HUES48 (cell line): Measurements from ENCODE around the gene GFOD2.

Experiments used
- H3K27ac ChIP-seq: one replicate; pipeline ENCODE4 v1.7.0; 2013; ENCODE audit warnings: low read depth, low read length, inconsistent platforms
- H3K27me3 ChIP-seq: 2 replicates; pipeline ENCODE4 v1.6.1; 2013; ENCODE audit warnings: mild to moderate bottlenecking, low read length; ENCODE audit not compliant: control insufficient read depth, insufficient read depth
- H3K36me3 ChIP-seq: 2 replicates; pipeline ENCODE4 v1.6.1; 2013; ENCODE audit warnings: low read length; ENCODE audit not compliant: control insufficient read depth, insufficient read depth
- H3K4me1 ChIP-seq: 2 replicates; pipeline ENCODE4 v1.6.1; 2013; ENCODE audit warnings: mild to moderate bottlenecking, low read length; ENCODE audit not compliant: control insufficient read depth, insufficient read depth
- H3K4me3 ChIP-seq: 2 replicates; pipeline ENCODE4 v1.5.1; 2013; ENCODE audit warnings: mild to moderate bottlenecking, low read depth, low read length
- H3K9ac ChIP-seq: 2 replicates; pipeline ENCODE4 v1.6.1; 2013; ENCODE audit warnings: mild to moderate bottlenecking, low read depth, low read length, moderate library complexity
- H3K9me3 ChIP-seq: 2 replicates; pipeline ENCODE4 v1.6.1; 2013; ENCODE audit warnings: low read length; ENCODE audit not compliant: control insufficient read depth, insufficient read depth

GFOD2 gene

GRCh38 chr16:67651847-67652246 lies 67.3 kb downstream of the GFOD2 start:
- H3K9me3 ChIP-seq, result no peaks in the 10 kb centered on the region
- H3K27ac ChIP-seq, result no peak overlapping the region
- H3K4me3 ChIP-seq, result no peak overlapping the region
- H3K4me1 ChIP-seq, result no peaks in the 10 kb centered on the region; the same call in 1 of the 2 replicates
- H3K9ac ChIP-seq, result no peak overlapping the region
- H3K27me3 ChIP-seq, result peaks cover 8% of the 10 kb centered on the region
- peaks cover 23% of the 10 kb centered on the region for H3K36me3 ChIP-seq

GRCh38 chr16:67651039-67651438 lies 68.1 kb downstream of the GFOD2 start:
- Histone ChIP-seq H3K9me3 (no peaks in the 10 kb centered on the region), H3K4me1 (no peaks in the 10 kb centered on the region; the same call in 1 of the 2 replicates), H3K9ac (no peak overlapping the region), H3K27ac (no peak overlapping the region), H3K36me3 (peaks cover 19% of the 10 kb centered on the region), H3K27me3 (peaks cover 8% of the 10 kb centered on the region), H3K4me3 (no peak overlapping the region)

DNA sequence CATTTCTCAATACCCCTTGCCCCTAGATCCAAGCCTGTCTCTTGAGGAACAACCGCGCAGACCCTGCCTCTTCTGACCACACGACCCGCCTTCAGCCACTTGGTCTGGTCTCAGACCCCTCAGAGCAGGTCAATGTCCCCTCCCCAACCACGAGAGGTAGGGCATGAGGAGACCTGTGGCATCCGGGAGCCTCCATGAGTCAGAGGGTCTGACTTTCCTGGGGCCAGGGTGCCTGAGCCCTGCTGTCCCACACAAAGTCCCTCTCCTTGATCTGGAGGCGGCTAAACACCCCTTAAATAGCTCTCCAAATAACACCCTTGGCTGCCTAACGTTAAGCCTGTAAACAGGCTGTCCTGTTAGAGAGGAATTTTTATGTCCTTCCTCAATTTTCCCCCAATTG lies 69.1 kb downstream of the GFOD2 start:
- H3K27me3 ChIP-seq, result peaks cover 8% of the 10 kb centered on the region
- H3K4me1 ChIP-seq, result peaks cover 3% of the 10 kb centered on the region; the same call in 1 of the 2 replicates
- H3K9ac ChIP-seq, result no peak overlapping the region
- no peaks in the 10 kb centered on the region for H3K9me3 ChIP-seq
- H3K4me3 ChIP-seq, result no peak overlapping the region
- peaks cover 16% of the 10 kb centered on the region for H3K36me3 ChIP-seq
- no peak overlapping the region for H3K27ac ChIP-seq

DNA sequence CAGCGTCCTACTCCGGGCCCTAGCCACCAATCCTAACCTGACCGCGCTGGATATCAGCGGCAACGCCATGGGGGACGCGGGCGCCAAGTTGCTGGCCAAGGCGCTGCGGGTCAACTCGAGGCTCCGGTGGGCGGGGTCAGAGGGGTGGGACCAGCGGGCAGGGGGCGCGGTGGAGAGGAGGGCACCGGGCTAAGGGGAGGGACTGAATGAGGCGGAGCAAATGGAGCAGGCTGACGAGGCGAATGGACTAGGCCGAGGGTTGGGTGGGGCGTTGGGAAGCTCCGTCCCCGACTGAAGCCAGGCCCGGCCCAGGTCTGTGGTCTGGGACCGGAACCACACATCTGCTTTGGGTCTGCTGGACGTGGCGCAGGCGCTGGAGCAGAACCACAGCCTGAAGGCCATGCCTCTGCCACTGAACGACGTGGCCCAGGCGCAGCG lies 69.6 kb downstream of the GFOD2 start:
- Histone ChIP-seq H3K36me3 (peaks cover 16% of the 10 kb centered on the region), H3K4me3 (no peak overlapping the region), H3K9me3 (no peaks in the 10 kb centered on the region), H3K27ac (no peak overlapping the region), H3K4me1 (peaks cover 3% of the 10 kb centered on the region; the same call in 1 of the 2 replicates), H3K9ac (no peak overlapping the region), H3K27me3 (peaks cover 5% of the 10 kb centered on the region)

GRCh38 chr16:67648764-67649407 lies 70.2 kb downstream of the GFOD2 start:
- Histone ChIP-seq H3K9me3 (no peaks in the 10 kb centered on the region), H3K4me1 (peaks cover 3% of the 10 kb centered on the region; the same call in 1 of the 2 replicates), H3K36me3 (peaks cover 16% of the 10 kb centered on the region), H3K4me3 (no peak overlapping the region), H3K27me3 (peaks cover 5% of the 10 kb centered on the region), H3K9ac (no peak overlapping the region), H3K27ac (no peak overlapping the region)

DNA sequence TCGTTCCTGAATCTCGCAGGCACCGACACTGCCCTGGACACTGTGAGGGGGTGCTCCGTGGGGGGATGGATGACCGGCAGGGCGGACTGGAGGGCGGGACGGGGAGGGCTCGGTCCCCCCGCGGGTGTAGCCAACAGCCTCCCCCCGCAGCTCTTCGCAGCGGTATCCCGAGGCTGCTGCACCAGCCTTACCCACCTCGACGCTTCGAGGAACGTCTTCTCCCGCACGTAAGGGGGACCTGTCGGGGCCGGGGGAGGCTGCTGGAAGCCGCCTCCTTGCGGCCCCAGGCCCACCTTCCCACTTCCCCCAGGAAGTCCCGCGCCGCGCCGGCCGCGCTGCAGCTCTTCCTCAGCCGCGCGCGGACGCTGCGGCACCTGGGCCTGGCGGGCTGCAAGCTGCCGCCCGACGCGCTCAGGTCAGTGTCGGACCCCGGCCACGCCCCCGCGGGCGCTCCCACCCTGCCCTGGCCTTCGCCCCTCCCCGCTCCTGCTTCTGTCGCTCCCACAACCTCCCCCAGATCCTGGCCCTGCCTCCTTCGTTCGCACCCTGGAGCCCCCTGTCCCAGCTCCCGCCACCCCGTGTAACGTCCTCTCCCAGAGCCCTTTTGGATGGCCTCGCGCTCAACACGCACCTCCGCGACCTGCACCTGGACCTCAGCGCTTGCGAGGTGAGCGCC lies 70.9 kb downstream of the GFOD2 start:
- H3K4me1 ChIP-seq, result peaks cover 3% of the 10 kb centered on the region; the same call in 1 of the 2 replicates
- no peak overlapping the region for H3K4me3 ChIP-seq
- no peak overlapping the region for H3K9ac ChIP-seq
- H3K27ac ChIP-seq, result no peak overlapping the region
- peaks cover 16% of the 10 kb centered on the region for H3K36me3 ChIP-seq
- H3K9me3 ChIP-seq, result no peaks in the 10 kb centered on the region
- H3K27me3 ChIP-seq, result no peaks in the 10 kb centered on the region; the same call in 1 of the 2 replicates

DNA sequence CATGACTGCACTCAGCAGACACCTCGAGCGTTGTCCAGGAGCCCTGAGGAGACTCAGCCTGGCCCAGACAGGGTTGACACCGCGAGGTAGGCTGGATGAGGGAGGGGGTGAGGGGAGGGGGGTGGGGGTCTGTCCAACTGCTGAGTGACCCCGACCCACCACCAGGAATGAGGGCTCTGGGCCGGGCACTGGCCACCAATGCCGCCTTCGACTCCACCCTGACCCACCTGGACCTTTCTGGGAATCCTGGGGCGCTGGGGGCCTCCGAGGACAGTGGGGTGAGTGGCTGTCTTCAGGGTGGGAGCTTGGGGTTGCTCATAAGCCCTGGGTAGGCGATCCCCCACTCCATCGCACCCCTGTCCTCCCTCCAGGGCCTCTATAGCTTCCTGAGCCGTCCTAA lies 71.4 kb downstream of the GFOD2 start:
- no peak overlapping the region for H3K9ac ChIP-seq
- H3K27ac ChIP-seq, result no peak overlapping the region
- H3K4me3 ChIP-seq, result no peak overlapping the region
- H3K9me3 ChIP-seq, result no peaks in the 10 kb centered on the region
- H3K36me3 ChIP-seq, result peaks cover 16% of the 10 kb centered on the region
- no peaks in the 10 kb centered on the region; the same call in 1 of the 2 replicates for H3K27me3 ChIP-seq
- H3K4me1 ChIP-seq, result peaks cover 3% of the 10 kb centered on the region; the same call in 1 of the 2 replicates

- Histone ChIP-seq H3K4me3 (no peak overlapping the region), H3K9ac (no peak overlapping the region), H3K36me3 (peaks cover 16% of the 10 kb centered on the region), H3K4me1 (peaks cover 3% of the 10 kb centered on the region; the same call in 1 of the 2 replicates), H3K9me3 (no peaks in the 10 kb centered on the region), H3K27me3 (no peaks in the 10 kb centered on the region; the same call in 1 of the 2 replicates), H3K27ac (no peak overlapping the region)
Measured at GRCh38 chr16:67647111-67647651, 71.9 kb downstream of the GFOD2 start.

DNA sequence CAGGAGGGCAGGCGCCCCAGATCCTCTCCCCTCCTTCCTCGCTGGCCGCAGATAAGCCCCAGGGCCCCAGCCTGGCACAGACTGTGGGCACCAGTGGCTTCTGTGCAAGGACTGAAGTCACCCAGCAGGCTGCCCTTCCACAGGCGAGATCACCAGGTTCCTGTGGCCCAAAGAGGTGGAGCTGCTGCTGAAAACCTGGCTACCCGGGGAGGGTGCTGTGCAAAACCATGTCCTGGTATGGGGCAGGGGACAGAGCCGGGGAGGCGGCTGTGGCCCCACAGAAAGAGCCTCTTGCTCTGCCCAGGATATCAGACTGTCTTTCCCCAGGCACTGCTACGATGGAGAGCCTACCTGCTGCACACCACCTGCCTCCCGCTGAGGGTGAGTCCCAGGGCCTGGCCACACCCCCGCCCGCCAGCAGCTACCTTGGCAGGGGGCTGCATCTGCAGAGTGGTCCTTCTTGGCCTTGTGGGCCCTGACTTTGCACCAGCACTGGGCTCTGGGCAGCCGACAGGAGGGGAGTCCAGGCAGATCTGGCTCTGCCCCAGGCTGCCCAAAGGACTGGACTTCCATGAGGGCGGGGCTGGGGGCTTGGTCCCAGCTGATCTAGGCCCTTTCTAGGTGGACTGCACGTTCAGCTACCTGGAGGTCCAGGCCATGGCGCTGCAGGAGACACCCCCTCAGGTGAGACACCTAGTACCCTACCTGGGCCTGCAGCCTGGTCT lies 73.6 kb downstream of the GFOD2 start:
- H3K27me3 ChIP-seq, result no peaks in the 10 kb centered on the region; the same call in 1 of the 2 replicates
- no peak overlapping the region for H3K27ac ChIP-seq
- peaks cover 3% of the 10 kb centered on the region; the same call in 1 of the 2 replicates for H3K4me1 ChIP-seq
- H3K9ac ChIP-seq, result peak overlapping the region; percentile 26; the same call in 1 of the 2 replicates
- no peaks in the 10 kb centered on the region for H3K9me3 ChIP-seq
- H3K36me3 ChIP-seq, result peaks cover 8% of the 10 kb centered on the region
- H3K4me3 ChIP-seq, result peak overlapping the region; percentile 59

GRCh38 chr16:67644038-67644437 lies 75.1 kb downstream of the GFOD2 start:
- H3K4me3 ChIP-seq, result no peak overlapping the region
- H3K36me3 ChIP-seq, result peaks cover 8% of the 10 kb centered on the region
- H3K9ac ChIP-seq, result no peak overlapping the region

More at GRCh38 chr16:67644038-67644437, 75.1 kb downstream of the GFOD2 start:
- no peaks in the 10 kb centered on the region; the same call in 1 of the 2 replicates for H3K27me3 ChIP-seq
- no peaks in the 10 kb centered on the region for H3K9me3 ChIP-seq
- no peak overlapping the region for H3K27ac ChIP-seq
- H3K4me1 ChIP-seq, result peaks cover 3% of the 10 kb centered on the region; the same call in 1 of the 2 replicates
